NCI-H446 (cell line): ENCODE data around the gene GPC4.

ENCODE experiments used
- DNase-seq, 2 experiments: peaks; one replicate each; lab custom pipeline; 2025; lab: John Stamatoyannopoulos, UW

Gene GPC4

GRCh38 chrX:133415276-133416105 is at the start of gene GPC4:
Gene GPC4 (minus strand): TSS chrX:133415489. CDS start chrX:133414965, 524 bp downstream.
- DNase-seq, result peak in 1 of 2 experiments; percentile 42

GRCh38 chrX:133461231-133461630 is 45.9 kb upstream of the GPC4 start:
- DNase-seq, result no peak

GRCh38 chrX:133454924-133455323 is 39.6 kb upstream of the GPC4 start:
- no peak for DNase-seq

GRCh38 chrX:133454491-133454914 is 39.2 kb upstream of the GPC4 start:
- no peak for DNase-seq

- peak in 1 of 2 experiments; percentile 4 for DNase-seq
Measured at GRCh38 chrX:133448512-133449076, 33.3 kb upstream of the GPC4 start.

- DNase-seq, result no peak
Measured at GRCh38 chrX:133444952-133445831, 29.9 kb upstream of the GPC4 start.

GRCh38 chrX:133444196-133444595 is 28.9 kb upstream of the GPC4 start:
- no peak for DNase-seq

- DNase-seq, result no peak
Measured at GRCh38 chrX:133440797-133441163, 25.5 kb upstream of the GPC4 start.

GRCh38 chrX:133440081-133440796 is 24.9 kb upstream of the GPC4 start:
- no peak for DNase-seq

GRCh38 chrX:133437766-133438165 is 22.5 kb upstream of the GPC4 start:
- DNase-seq, result no peak

- no peak for DNase-seq
Measured at GRCh38 chrX:133437356-133437755, 22.1 kb upstream of the GPC4 start.

GRCh38 chrX:133435544-133436124 is 20.3 kb upstream of the GPC4 start:
- no peak for DNase-seq

GRCh38 chrX:133434197-133434820 is 19.0 kb upstream of the GPC4 start:
- no peak for DNase-seq

- no peak for DNase-seq
Measured at GRCh38 chrX:133419911-133420310, 4.6 kb upstream of the GPC4 start.

GRCh38 chrX:133418588-133418987 is 3.3 kb upstream of the GPC4 start:
- DNase-seq, result no peak

GRCh38 chrX:133417364-133417763 is 2.1 kb upstream of the GPC4 start:
- DNase-seq, result no peak

- no peak for DNase-seq
Measured at GRCh38 chrX:133414406-133415275, 648 bp downstream of the GPC4 start.

GRCh38 chrX:133413218-133413925 is 1.9 kb downstream of the GPC4 start:
- DNase-seq, result no peak

GRCh38 chrX:133412665-133413064 is 2.6 kb downstream of the GPC4 start:
- DNase-seq, result no peak
